Keratinocyte (primary cell): ENCODE results near the gene CRYAA. TPM values are rescaled to one million over a fixed set of nuclear protein-coding genes. Genes with fewer than 3 reads are reported as not detected.

Source experiments
- DNase-seq: peaks from one replicate; pipeline ENCODE4 v3.0.0-alpha.2; 2011; ENCODE audit warnings: low read depth, missing footprints, low spot score
- FAIRE-seq: peaks from 2 replicates; lab custom pipeline; 2011; peaks lifted over from hg19 to GRCh38; lab: Jason Lieb, UNC
- H2AFZ ChIP-seq: 2 replicates; pipeline ENCODE4 v1.6.0; 2012; ENCODE audit warnings: low read length, control low read depth, inconsistent platforms; ENCODE audit not compliant: control insufficient read depth
- H3K27ac ChIP-seq: 2 replicates; pipeline ENCODE4 v1.5.1; 2011; ENCODE audit warnings: low read length; ENCODE audit not compliant: control insufficient read depth, insufficient read depth
- H3K27me3 ChIP-seq: 3 replicates; pipeline ENCODE4 v1.6.0; 2011; ENCODE audit warnings: low read length; ENCODE audit not compliant: control insufficient read depth, insufficient read depth; ENCODE audit errors: extremely low read depth
- H3K36me3 ChIP-seq, 2 experiments: 2 replicates in 1 of 2; 3 replicates in 1 of 2; pipeline ENCODE4 v1.5.1; 2011; ENCODE audit warnings: low read length in 2 of 2, mild to moderate bottlenecking in 1 of 2; ENCODE audit not compliant: control insufficient read depth in 2 of 2, insufficient read depth in 2 of 2; ENCODE audit errors: extremely low read depth in 1 of 2
- H3K4me1 ChIP-seq: 3 replicates; pipeline ENCODE4 v1.5.1; 2011; ENCODE audit warnings: low read length; ENCODE audit not compliant: control insufficient read depth, insufficient read depth; ENCODE audit errors: extremely low read depth
- H3K4me2 ChIP-seq: 3 replicates; pipeline ENCODE4 v1.6.0; 2011; ENCODE audit warnings: low read depth, low read length; ENCODE audit not compliant: control insufficient read depth, insufficient read depth; ENCODE audit errors: extremely low read depth
- H3K4me3 ChIP-seq, 3 experiments: fragments of 200-600 bp in 1 of 3; sonication (generic) in 1 of 3; 2 replicates in 2 of 3; 3 replicates in 1 of 3; pipeline ENCODE4 v1.5.1; 2011 to 2016; ENCODE audit warnings: low read length in 3 of 3, mild to moderate bottlenecking in 3 of 3, control low read depth in 2 of 3, inconsistent platforms in 1 of 3, low read depth in 1 of 3, mixed read lengths in 1 of 3, mixed run types in 1 of 3, moderate library complexity in 1 of 3; ENCODE audit not compliant: control insufficient read depth in 2 of 3, insufficient read depth in 2 of 3; ENCODE audit errors: extremely low read depth in 1 of 3
- H3K79me2 ChIP-seq: 2 replicates; pipeline ENCODE4 v1.6.0; 2012; ENCODE audit warnings: low read length; ENCODE audit not compliant: control insufficient read depth, insufficient read depth
- H3K9ac ChIP-seq: 3 replicates; pipeline ENCODE4 v1.6.0; 2011; ENCODE audit warnings: low read length; ENCODE audit not compliant: control insufficient read depth, insufficient read depth; ENCODE audit errors: extremely low read depth
- H3K9me1 ChIP-seq: 3 replicates; pipeline ENCODE4 v1.6.0; 2011; ENCODE audit warnings: low read length; ENCODE audit not compliant: control insufficient read depth, insufficient read depth; ENCODE audit errors: extremely low read depth
- H3K9me3 ChIP-seq: 2 replicates; pipeline ENCODE4 v1.5.1; 2012; ENCODE audit warnings: low read depth, low read length; ENCODE audit not compliant: control insufficient read depth
- H4K20me1 ChIP-seq: 3 replicates; pipeline ENCODE4 v1.6.0; 2011; ENCODE audit warnings: low read length; ENCODE audit not compliant: control insufficient read depth, insufficient read depth; ENCODE audit errors: extremely low read depth
- EZH2 ChIP-seq: IDR thresholded peaks from one replicate; pipeline ENCODE4 v1.6.1; 2012; ENCODE audit warnings: inconsistent platforms, mild to moderate bottlenecking, low read length, moderate library complexity
- dilution Hi-C: fragments of 300-500 bp; cut with MboI; formaldehyde crosslinking; loops from one replicate; pipeline ENCODE4 v1.7.0; 2020; ENCODE audit warnings: low sequenced_read_pairs; ENCODE audit not compliant: extremely low pct_ligation_motif_present
- polyA plus RNA-seq, 5 experiments: library from polyadenylated mRNA; depleted of rRNA in 3 of 5; stranded (reverse) in 3 of 5; stranded (forward) in 1 of 5; unstranded in 1 of 5; fragments of >200 nt; gene quantifications; 1 replicate in 1 of 5; 2 replicates in 3 of 5; 3 replicates in 1 of 5; pipeline versions ENCODE4 v1.2.1 to v1.2.3, GENCODE V29; 2011 to 2012; ENCODE audit warnings: missing spikeins in 2 of 5, low read depth in 1 of 5, low replicate concordance in 1 of 5
- TF ChIP-seq, protein P1 (sequence below), 3 experiments: IDR thresholded peaks in 1 of 3; conservative IDR thresholded peaks in 1 of 3; optimal IDR thresholded peaks in 1 of 3; 2 replicates in 2 of 3; 3 replicates in 1 of 3; pipeline versions ENCODE3 to v1.5.1; 2011; ENCODE audit warnings: low read length in 3 of 3, mild to moderate bottlenecking in 3 of 3, moderate library complexity in 2 of 3, control low read depth in 1 of 3, inconsistent platforms in 1 of 3; ENCODE audit not compliant: insufficient read depth in 2 of 3; ENCODE audit errors: extremely low read depth in 1 of 3

CRYAA gene
- polyA plus RNA-seq, 1 donor (not counting 4 experiments of a cell fraction or from before 2014, with no cell fraction given) = not detected

GRCh38 chr21:43209575-43210453, 41.0 kb downstream of the CRYAA start:
- Histone ChIP-seq H2AFZ (no peak overlapping the region), H3K79me2 (no peaks in the 10 kb centered on the region), H3K27ac (no peak overlapping the region), H3K4me1 (no peaks in the 10 kb centered on the region), H3K4me2 (no peak overlapping the region), H3K9me1 (no peaks in the 10 kb centered on the region), H3K27me3 (peaks cover 4% of the 10 kb centered on the region), H3K9me3 (no peaks in the 10 kb centered on the region), H3K4me3 (no peak overlapping the region), H4K20me1 (no peaks in the 10 kb centered on the region), H3K9ac (no peak overlapping the region), H3K36me3 (no peaks in the 10 kb centered on the region)
- dilution Hi-C loops = no loop called here
- DNase-seq = no peak
- TF ChIP-seq EZH2 = no peak
- TF ChIP-seq, protein P1, sequence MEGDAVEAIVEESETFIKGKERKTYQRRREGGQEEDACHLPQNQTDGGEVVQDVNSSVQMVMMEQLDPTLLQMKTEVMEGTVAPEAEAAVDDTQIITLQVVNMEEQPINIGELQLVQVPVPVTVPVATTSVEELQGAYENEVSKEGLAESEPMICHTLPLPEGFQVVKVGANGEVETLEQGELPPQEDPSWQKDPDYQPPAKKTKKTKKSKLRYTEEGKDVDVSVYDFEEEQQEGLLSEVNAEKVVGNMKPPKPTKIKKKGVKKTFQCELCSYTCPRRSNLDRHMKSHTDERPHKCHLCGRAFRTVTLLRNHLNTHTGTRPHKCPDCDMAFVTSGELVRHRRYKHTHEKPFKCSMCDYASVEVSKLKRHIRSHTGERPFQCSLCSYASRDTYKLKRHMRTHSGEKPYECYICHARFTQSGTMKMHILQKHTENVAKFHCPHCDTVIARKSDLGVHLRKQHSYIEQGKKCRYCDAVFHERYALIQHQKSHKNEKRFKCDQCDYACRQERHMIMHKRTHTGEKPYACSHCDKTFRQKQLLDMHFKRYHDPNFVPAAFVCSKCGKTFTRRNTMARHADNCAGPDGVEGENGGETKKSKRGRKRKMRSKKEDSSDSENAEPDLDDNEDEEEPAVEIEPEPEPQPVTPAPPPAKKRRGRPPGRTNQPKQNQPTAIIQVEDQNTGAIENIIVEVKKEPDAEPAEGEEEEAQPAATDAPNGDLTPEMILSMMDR (optimal IDR thresholded peaks at IDR 0.05 in 1 of 3, IDR thresholded peaks at IDR 0.05 in 1 of 3, conservative IDR thresholded peaks at IDR 0.05 in 1 of 3; ENCODE audit: extremely low read depth in 1 of 3, insufficient read depth in 2 of 3, low read length in 3 of 3) = no peak
- FAIRE-seq = no peak

GRCh38 chr21:43210454-43211071, 41.8 kb downstream of the CRYAA start:
- H3K4me2 ChIP-seq = no peak overlapping the region
- FAIRE-seq = no peak

More at GRCh38 chr21:43210454-43211071, 41.8 kb downstream of the CRYAA start:
- H3K79me2 ChIP-seq = no peaks in the 10 kb centered on the region
- no peaks in the 10 kb centered on the region for H3K4me1 ChIP-seq
- H2AFZ ChIP-seq = no peak overlapping the region
- no peak for TF ChIP-seq EZH2
- TF ChIP-seq, protein P1 (optimal IDR thresholded peaks at IDR 0.05 in 1 of 3, IDR thresholded peaks at IDR 0.05 in 1 of 3, conservative IDR thresholded peaks at IDR 0.05 in 1 of 3; ENCODE audit: extremely low read depth in 1 of 3, insufficient read depth in 2 of 3, low read length in 3 of 3) = no peak
- no peak for DNase-seq
- no peak overlapping the region for H3K9ac ChIP-seq
- H3K4me3 ChIP-seq = no peak overlapping the region
- H3K36me3 ChIP-seq = no peaks in the 10 kb centered on the region
- no peaks in the 10 kb centered on the region for H3K9me3 ChIP-seq
- dilution Hi-C loops = no loop called here
- H3K27me3 ChIP-seq = peaks cover 4% of the 10 kb centered on the region
- H4K20me1 ChIP-seq = no peaks in the 10 kb centered on the region
- H3K27ac ChIP-seq = no peak overlapping the region
- no peaks in the 10 kb centered on the region for H3K9me1 ChIP-seq
